Measurements from ENCODE around the gene NLRP12. TPM values are rescaled to one million over a fixed set of nuclear protein-coding genes. Genes with fewer than 3 reads are reported as not detected.
"Not testable (repeated sequence)": the region's sequence is repeated elsewhere in the genome, so short reads cannot be mapped to it uniquely, and the experiment has no call there.

The NLRP12 gene
- polyA plus RNA-seq (ENCODE audit: insufficient read length in 4 of 4), result under 1 TPM; 0.16 to 0.21 (median 0.17) TPM

- no peak for DNase-seq (ENCODE audit: low read depth in 4 of 4, low spot score in 3 of 4)
Observed at GRCh38 chr19:53824134-53824611, at the start of gene NLRP12. TSS of gene NLRP12 (minus strand) at chr19:53824314. CDS start at chr19:53824174, 140 bp downstream.

- no peak for DNase-seq (ENCODE audit: low read depth in 4 of 4, low spot score in 3 of 4)
Observed at GRCh38 chr19:53872762-53873161, 48.6 kb upstream of the NLRP12 start.

- no peak for DNase-seq (ENCODE audit: low read depth in 4 of 4, low spot score in 3 of 4)
Observed at GRCh38 chr19:53871454-53871853, 47.3 kb upstream of the NLRP12 start.

- no peak for DNase-seq (ENCODE audit: low read depth in 4 of 4, low spot score in 3 of 4)
Observed at GRCh38 chr19:53870485-53870844, 46.4 kb upstream of the NLRP12 start.

DNA sequence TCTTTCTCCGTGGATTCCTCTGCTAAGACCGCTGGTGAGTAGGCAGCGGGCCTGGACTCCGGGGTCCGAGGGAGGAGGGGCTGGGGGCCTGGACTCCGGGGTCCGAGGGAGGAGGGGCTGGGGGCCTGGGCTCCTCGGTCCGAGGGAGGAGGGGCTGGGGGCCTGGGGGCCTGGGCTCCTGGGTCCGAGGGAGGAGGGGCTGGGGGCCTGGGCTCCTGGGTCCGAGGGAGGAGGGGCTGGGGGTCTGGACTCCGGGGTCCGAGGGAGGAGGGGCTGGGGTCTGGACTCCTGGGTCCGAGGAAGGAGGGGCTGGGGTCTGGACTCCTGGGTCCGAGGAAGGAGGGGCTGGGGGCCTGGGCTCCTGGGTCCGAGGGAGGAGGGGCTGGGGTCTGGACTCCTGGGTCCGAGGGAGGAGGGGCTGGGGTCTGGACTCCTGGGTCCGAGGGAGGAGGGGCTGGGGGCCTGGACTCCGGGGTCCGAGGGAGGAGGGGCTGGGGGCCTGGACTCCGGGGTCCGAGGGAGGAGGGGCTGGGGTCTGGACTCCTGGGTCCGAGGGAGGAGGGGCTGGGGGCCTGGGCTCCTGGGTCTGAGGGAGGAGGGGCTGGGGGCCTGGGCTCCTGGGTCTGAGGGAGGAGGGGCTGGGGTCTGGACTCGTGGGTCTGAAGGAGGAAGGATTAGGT lies 45.8 kb upstream of the NLRP12 start:
- not testable (repeated sequence) for DNase-seq (ENCODE audit: low read depth in 4 of 4, low spot score in 3 of 4)

DNA sequence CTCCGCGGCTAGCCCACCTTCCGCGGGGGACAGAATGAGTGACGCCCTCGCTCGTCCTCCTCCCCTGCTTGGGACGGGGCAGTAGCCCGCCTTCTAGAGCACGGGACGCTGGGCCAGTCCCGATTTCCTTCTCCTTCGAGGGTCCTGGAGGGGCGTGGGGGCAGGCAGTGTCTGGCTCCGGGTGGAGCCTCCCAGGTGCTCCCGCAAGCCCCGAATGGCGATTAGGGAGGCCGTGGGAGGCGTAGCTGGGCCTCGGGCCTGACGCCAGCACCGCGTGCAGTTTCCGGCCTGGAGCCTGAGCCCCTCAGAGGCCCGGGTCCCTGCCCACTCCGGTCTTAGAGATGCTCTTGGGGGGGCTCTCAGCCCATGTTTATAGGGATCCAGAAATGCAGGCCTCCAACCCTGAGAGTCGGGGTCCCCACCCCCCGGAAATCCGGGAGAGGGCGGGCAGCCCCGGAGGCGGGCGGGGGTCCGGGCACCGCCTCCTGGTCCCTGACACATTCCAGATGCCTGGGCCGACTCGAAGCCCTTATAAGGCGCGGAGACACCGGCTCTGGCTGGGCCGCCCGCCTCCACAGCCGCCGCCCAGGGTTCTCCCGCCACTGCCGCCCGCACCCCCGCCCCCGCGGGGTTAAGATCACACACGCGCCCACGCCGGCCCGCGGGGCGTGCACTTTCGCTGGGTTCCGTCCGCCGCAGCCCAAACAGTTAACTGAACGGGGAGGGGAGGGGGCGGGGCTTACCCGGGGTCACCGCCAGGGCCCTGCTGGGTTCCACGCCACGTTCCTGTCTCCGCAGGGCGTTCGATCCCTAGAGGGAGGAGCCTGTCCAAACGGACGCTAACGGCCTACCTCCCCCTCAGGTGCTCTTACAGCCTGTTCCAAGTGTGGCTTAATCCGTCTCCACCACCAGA lies 45.0 kb upstream of the NLRP12 start:
- peak; percentile 74 to 80 (median 76) for DNase-seq (ENCODE audit: low read depth in 4 of 4, low spot score in 3 of 4)

DNA sequence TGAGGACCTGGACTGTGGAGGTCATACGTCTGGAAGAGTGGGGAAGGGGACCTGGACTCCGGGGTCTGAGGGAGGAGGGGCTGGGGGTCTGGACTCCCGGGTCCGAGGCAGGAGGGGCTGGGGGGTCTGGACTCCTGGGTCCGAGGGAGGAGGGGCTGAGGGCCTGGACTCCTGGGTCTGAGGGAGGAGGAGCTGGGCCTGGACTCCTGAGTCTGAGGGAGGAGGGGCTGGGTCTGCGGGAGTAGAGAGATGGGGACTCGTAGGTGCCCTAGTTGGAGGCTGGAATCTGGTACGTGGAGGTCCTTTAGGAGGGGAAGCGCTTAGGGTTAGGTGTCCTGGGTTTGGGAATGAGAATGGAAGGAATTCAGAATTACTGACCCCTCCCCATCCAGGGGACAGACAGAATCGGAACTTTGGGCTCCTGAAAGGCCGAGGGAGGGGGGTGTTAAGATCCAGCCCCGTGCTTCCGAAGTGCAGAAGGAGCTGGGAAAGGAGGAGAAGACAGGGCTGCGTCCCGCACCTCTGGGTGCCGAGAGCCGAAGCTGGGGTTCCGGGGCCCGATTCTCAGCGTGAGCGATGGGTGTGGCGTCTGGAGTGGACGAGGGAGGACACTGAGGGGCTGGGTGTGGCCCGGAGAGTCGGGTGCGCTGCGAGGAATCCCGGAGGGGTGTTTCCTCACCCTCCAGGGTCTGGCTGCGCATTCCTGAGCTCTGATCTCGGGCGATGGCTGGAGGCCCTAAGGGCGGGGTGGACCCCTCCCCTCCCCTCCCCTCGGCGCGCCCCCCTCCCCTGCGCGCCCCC lies 44.2 kb upstream of the NLRP12 start:
- no peak for DNase-seq (ENCODE audit: low read depth in 4 of 4, low spot score in 3 of 4)

DNA sequence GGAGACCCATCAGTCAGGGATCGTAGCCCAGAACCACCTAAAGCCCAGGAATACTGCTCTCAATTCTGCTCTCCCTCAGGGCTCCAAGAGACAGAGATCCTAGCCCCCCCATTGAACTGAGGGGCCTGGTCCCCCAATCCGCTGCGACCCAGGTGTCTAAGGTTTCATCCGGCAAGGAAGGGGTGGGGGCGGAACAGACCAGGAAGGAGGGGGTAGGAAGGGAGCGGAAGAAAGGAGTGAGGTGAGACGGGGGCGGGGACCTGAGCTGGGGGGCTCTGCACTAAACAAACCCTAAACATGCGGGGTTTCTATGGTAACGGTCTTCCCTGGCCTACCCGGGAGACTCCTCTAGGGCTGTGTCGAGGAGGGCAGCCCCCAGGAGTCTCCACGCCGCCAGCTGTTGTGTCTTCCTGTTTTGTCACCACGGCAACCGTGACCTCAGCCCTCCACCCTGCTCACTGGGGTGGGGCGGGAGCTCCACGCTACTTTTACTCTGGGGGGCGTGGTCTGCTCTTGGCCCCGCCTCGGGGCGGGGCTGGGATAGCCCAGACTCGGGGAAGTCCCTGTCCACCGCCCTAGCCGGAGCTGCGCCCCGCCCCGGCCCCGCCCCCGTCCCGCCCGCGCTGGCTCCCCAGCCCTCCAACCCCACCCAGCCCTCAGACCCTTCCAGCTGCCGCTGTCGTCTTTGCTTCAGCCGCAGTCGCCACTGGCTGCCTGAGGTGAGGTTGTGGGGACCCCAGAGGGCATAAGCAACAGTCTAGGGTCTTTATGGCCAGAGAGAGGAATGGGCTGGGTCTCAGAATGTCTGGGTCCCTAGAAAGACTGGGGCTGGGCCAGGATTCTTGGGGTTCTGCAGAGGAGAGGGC lies 43.3 kb upstream of the NLRP12 start, which contains the start of gene MYADM:
Gene MYADM (plus strand): TSS at position 659 of the 866 bp plus-strand sequence. CDS start 5,647 bp downstream, outside the sequence.
- peak; percentile 98 to 100 (median 99) for DNase-seq (ENCODE audit: low read depth in 4 of 4, low spot score in 3 of 4)

- peak in 1 of 4 donors; percentile 41 for DNase-seq (ENCODE audit: low read depth in 4 of 4, low spot score in 3 of 4)
Observed at GRCh38 chr19:53866865-53867224, 42.7 kb upstream of the NLRP12 start.

- DNase-seq (ENCODE audit: low read depth in 4 of 4, low spot score in 3 of 4), result peak in 2 of 4 donors; percentile 59 to 61
Observed at GRCh38 chr19:53865918-53866864, 42.1 kb upstream of the NLRP12 start.

DNA sequence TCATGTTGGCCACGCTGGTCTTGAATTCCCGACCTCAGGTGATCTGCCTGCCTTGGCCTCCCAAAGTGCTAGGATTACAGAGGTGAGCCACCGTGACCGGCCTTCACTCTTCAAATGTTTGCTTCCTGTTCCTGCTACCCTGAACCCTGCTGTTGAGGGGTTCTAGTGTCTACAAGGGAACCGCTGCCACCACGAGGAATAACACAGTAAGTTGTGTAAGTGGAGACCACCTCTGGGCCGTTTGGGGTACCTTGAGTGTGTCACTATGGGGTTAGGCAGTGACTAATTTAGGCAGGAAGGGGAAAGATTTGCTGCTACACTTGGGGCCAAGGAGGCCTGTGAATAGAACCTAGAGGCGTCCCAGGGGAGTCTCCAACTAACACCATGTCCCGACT lies 41.4 kb upstream of the NLRP12 start:
- no peak for DNase-seq (ENCODE audit: low read depth in 4 of 4, low spot score in 3 of 4)

DNA sequence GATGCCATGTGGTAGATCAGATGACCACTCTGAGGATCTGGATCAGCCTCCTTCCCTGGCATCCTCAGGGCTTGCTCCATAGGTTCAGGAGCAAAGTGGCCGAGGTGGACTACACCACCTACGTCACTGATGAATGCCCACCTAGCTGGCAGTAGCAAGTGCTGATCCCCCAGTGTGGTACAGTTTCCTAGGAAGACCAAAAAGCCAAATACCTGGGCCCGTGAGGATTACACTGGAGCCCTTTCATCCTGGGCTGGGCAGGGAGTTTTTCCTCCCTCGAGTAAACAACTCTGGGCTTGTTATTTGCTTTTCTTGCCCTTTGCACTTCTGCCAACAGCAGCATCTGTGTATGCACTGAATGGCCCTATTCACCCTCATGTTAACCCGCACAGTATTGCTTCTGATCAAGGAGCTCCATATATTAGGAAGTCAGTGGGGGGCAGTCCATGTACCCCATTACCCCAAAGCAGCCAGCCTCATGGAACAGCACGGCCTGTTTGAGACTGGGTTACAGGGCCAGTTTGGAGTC lies 40.3 kb upstream of the NLRP12 start:
- DNase-seq (ENCODE audit: low read depth in 4 of 4, low spot score in 3 of 4), result no peak

DNA sequence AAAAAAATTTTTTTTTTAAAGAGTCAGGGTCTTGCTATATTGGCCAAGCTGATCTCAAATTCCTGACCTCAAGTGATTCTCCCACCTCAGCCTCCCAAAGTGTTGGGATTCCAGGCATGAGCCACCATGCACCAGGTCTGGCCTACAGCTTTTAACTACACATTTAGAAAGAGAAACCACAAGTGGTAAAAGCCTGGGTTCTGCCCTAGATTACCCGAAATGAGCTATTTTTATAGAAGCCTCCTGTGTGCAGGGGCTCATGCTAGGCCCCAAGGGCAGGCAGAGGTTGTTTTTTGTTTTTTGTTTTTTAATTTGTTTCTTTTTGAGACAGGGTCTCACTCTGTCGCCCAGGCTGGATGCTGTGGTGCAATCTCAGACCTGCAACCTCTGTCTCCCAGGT lies 29.6 kb upstream of the NLRP12 start:
- no peak for DNase-seq (ENCODE audit: low read depth in 4 of 4, low spot score in 3 of 4)

GRCh38 chr19:53849237-53849676 lies 25.1 kb upstream of the NLRP12 start:
- no peak for DNase-seq (ENCODE audit: low read depth in 4 of 4, low spot score in 3 of 4)

DNA sequence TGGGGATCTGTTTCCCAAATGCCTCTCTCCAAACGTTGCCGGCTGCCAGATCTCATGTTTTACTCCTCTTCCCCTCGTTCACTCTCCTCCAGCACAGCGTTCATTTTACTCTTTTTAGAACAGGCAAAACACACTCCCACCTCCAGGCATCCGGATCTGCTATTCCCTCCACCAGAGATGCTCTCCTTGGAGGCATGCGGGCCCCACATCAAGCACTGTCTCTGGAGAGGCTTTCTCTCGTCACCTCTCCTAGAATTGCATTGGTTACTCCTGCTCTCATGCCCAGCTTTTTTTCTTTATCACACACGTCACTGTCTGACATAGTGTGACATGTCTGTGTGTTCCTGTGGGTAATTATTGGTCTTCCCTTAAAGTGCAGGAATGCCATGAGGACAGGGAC lies 23.4 kb upstream of the NLRP12 start:
- DNase-seq (ENCODE audit: low read depth in 4 of 4, low spot score in 3 of 4), result no peak

DNA sequence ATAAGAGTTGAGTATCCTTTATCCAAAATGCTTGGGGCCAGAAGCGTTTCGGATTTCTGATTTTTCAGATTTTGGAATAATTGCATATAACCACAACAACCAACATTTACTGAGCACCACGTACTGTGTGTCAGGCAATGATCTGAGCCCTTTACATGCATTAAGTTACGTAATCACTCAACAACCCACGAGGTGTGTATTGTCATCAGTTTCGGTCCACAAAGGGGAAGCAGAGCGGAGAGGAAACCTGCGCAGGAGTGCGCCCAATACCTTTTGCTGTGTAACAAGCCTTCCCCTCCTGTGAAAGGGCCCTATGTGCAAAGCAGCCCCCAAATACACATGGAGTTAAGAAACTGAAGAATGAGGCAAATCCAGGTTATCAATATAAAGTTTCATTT lies 20.7 kb upstream of the NLRP12 start:
- DNase-seq (ENCODE audit: low read depth in 4 of 4, low spot score in 3 of 4), result no peak

- not testable (repeated sequence) for DNase-seq (ENCODE audit: low read depth in 4 of 4, low spot score in 3 of 4)
Observed at GRCh38 chr19:53840914-53841313, 16.8 kb upstream of the NLRP12 start.

DNA sequence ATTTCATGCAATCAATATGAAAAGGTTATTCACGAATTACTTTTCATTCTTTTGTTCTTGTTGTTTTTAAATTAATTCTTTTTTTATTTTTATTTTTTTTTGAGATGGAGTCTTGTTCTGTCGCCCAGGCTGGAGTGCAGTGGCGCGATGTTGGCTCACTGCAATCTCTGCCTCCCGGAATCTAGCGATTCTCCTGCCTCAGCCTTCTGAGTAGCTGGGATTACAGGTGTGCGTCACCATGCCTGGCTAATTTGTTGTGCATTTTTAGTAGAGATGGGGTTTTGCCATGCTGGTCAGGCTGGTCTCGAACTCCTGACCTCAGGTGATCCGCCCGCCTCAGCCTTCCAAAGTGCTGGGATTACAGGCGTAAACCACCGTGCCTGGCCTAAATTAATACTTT lies 16.1 kb upstream of the NLRP12 start:
- not testable (repeated sequence) for DNase-seq (ENCODE audit: low read depth in 4 of 4, low spot score in 3 of 4)

Measured in right renal pelvis (tissue), 4 donors.